Stimulated activated CD8-positive, alpha-beta memory T cell treated with anti-CD3 and anti-CD28 coated beads, Interleukin-15, amount 100 ng/mL, for 4 hours (primary cell): ENCODE results near the gene CDKN2AIP.
A peak's percentile ranks its signal among the peaks of the same experiment; 100 is the strongest.

Experiments
- DNase-seq, 2 donors: peaks; one replicate each; pipeline ENCODE4 v3.0.0-alpha.2; 2020; ENCODE audit warnings: low read depth in 2 of 2

CDKN2AIP gene

DNA sequence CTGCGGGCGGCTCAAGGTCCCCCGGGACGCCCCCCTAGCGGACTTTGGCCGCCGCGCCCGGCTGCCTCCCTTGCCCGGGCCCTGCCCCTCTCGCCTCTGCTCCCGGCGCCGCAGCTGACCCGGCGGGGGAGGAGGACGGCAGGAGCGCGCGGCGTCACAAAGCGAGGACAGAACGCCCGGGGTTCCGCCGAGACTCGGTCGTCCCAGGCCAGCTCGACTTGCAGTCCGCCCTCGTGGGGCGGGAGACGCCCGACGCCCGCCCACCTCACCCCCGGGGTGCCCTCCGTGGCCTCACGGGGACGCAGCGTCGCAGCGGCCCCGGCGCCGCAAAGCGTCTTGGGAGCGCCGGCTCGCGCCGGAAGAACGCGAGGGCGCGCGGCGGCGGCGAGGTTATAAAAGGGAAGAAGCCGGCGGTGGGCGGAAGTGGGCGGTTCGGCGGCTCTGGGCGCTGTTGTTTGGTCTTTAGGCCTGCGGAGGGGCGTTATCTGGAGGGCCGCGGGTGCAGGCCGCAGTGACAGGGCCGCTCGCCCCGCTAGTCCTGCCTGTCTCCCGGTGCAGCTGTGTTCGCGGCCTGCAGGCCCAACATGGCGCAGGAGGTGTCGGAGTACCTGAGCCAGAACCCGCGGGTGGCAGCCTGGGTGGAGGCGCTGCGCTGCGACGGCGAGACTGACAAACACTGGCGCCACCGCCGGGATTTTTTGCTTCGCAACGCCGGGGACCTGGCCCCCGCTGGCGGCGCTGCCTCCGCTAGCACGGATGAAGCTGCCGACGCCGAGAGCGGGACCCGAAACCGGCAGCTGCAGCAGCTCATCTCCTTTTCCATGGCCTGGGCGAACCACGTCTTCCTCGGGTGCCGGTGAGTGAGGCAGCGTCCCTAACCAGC is at the start of gene CDKN2AIP:
Gene CDKN2AIP (plus strand): TSS at position 423 of the 883 bp plus-strand sequence. CDS start 162 bp downstream, at position 585.
- DNase-seq, result peak; percentile 84 to 85

GRCh38 chr4:183395395-183395794 is 49.0 kb upstream of the CDKN2AIP start:
- DNase-seq, result no peak

GRCh38 chr4:183396227-183396637 is 48.2 kb upstream of the CDKN2AIP start:
- DNase-seq, result no peak

DNA sequence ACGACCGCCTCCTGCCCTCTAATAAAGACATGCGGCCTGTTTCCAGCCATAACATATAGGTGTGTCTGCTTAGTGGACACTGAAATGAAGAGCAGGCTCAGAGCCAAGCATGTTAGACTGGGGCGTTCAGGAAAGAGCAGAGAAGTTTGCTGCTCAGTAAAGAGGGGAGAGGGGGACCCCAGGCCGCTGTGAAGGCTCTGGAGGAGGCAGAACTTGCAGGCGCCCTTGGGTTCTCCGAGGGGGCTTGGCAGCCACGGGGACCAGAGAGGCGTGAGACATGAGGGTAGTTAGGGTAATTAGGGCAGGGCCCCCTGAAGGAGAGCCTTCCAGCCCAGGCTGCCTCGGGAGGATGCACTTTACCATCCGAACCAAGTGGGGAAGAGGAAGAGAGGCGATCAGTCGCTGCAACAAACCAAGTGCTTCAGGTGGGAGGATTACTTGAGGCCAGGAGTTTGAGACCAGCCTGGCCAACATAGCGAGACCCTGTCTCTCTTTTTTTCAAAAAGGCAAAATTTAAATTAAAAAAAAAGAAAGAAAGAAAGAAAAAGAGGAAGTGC is 46.6 kb upstream of the CDKN2AIP start:
- no peak for DNase-seq

GRCh38 chr4:183398298-183399125 is 45.9 kb upstream of the CDKN2AIP start:
- peak; percentile 30 to 41 for DNase-seq

GRCh38 chr4:183399126-183399522 is 45.3 kb upstream of the CDKN2AIP start:
- DNase-seq, result no peak

DNA sequence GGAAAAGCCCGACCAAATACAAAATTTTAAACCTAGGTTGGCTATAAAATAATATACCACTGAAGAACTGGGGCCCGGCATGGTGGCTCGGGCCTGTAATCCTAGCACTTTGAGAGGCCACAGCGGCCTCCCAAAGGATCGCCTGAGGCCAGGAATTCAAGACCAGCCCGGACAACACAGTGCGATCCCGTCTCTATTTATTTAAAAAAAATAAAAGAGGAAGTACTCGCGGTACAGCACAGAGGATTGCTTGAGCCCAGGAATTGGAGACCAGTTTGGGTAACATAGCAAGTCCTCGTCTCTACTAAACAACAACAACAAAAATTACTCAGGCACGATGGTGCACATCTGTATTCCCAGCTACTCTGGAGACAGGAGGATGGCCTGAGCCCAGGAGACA is 44.8 kb upstream of the CDKN2AIP start:
- no peak for DNase-seq

DNA sequence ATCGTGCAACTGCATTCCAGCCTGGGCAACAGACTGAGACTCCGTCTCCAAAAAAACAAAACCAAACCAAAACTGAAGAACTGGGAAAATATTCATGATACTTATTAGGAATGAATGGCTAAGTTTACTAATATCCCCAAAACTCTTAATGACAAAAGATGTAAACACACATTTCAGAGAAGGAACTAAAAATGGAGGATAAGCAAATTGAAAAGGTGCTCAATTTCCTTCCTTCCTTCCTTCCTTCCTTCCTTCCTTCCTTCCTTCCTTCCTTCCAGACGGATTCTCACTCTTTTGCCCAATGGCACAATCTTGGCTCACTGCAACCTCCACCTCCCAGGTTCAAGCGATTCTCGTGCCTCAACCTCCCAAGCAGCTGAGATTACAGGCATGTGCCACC is 44.4 kb upstream of the CDKN2AIP start:
- DNase-seq, result no peak

- DNase-seq, result no peak
Measured at GRCh38 chr4:183401473-183401872, 43.0 kb upstream of the CDKN2AIP start.

- no peak for DNase-seq
Measured at GRCh38 chr4:183402771-183403170, 41.7 kb upstream of the CDKN2AIP start.

GRCh38 chr4:183403486-183403885 is 41.0 kb upstream of the CDKN2AIP start:
- no peak for DNase-seq

DNA sequence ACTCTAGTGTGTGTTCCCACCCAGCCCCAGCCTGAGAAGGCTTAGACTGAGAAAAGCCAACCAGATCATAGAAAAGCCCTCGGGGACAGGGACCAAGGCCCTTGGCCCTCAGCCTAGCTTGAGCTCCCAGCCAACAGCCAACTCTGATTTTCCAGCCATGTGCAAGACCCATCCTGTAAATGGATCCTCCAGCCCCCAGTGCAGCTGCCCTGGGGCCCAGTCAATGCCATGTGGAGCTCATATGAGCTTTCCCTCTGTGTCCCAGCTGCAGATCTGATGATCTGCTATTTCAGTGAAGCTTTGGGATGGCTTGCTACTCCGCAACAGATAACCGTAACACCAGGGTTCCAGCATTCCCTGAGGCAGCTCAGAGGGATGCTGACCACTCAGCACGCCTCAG is 40.5 kb upstream of the CDKN2AIP start:
- no peak for DNase-seq

DNA sequence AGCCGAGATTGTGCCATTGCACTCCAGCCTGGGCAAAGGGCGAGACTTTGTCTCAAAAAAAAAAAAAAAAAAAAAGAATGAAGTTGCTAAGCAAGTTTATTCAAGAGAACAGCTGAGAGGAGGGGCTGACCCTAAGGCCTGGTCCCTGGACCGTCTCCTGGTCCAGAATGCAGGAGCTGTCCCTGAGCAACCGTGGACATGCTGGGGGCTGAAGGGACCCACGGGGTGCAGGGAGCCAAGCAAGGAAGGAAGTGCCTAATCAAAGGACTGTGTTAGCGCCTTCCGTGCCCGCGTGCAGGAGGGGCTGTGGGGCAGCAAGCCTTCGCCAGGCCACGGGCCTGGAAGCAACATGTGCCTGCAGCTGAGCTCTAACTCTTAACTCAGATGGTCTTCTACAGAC is 39.1 kb upstream of the CDKN2AIP start:
- no peak for DNase-seq

DNA sequence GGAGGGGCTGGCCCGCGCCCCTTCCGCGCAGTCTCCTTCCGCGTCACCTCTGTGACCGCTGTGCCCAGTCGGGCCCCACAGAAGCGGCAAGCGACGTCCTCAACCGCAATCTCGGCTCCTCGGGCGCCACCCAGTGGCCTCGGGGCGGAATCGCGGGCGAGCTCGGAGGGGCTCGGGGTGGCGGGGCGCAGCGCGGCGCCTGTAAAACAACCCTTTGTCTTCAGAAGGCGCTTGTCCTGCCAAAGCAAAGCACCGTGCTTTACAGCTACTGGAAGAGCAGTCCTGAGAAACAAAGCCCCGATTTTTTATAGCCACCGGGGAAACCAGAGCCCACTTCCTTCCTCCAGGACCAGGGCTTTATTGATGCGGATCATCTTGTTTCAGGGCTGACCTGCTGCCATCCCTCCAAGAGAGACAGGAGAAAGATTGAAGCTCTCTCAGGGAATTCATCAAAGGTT is 37.3 kb upstream of the CDKN2AIP start:
- DNase-seq, result peak; percentile 74 to 77

DNA sequence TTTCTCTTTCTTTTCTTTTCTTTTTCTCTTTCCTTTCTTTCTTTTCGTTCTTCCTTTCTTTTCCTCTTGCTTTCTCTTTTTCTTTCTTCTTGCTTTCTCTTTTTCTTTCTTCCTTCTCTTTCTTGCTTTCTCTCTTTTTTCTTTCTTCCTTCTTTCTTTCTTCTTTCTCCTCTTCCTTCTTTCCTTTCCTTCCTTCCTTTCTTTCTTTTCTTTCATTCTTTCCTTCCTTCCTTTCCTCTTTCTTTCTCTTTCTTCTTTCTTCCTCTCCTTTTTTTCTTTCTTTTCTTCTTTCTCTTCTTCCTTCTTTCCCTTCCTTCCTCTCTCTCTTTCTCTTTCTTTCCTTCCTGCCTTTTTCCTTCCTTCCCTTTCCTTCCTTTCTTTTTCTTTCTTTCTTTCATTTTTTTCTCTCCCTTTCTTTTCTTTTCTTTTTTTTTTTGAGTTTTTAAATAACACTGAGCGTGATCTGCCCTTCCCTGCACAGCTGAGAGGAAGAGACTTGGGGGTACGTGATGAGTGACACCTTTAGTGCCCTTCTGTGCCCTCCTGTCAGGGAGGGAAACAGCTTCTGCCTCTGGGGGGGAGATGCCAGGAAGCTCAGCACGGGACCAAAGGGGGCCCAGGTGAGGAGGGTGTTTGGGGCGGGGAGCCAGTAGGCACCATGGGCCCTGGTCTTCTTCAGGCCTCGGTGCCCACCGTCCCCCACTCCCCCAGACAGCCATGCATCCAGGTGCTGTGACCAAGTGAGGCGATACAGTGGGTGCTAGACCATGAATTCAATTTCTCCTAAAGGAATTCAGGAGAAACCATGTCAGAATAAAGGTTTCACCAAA is 36.6 kb upstream of the CDKN2AIP start:
- DNase-seq, result no peak

DNA sequence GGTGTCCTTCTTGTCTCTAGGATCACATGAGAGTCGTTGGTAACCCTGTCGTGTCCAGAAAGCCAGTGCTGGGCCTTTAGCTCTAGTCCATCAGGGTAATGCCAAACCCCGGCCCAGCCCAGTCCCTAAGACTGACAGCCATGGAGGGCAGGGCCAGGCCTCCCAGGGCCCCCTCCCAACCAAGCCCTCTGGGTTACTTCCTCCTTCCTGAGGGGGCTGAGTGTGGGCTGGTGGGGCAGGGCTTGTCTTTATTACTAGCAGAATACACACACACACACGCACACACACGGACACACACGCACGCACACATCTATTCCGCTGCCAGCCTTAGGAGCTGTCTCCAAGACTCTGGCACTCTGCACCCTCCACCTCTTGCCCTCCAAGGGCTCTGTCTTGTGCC is 35.6 kb upstream of the CDKN2AIP start:
- no peak for DNase-seq

GRCh38 chr4:183409483-183409882 is 35.0 kb upstream of the CDKN2AIP start:
- no peak for DNase-seq

DNA sequence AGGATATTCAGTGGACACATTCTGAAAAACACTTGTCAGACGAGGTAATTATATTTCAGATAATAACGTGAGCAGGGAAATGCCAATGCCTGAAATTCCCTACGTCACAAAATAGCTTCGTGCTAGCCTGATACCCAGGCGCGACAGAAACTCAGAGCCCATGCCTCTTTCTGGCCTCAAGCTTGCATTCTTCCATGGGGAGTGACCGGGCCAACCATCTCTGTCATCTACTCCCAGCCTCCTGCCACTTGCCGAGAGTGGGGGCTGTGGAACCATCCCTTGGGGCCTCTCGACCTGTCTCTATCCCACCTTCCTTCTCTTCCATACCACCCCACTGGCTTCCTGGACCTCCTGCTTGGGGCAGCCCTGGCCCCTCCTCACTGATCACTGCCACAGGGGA is 34.5 kb upstream of the CDKN2AIP start:
- DNase-seq, result no peak

DNA sequence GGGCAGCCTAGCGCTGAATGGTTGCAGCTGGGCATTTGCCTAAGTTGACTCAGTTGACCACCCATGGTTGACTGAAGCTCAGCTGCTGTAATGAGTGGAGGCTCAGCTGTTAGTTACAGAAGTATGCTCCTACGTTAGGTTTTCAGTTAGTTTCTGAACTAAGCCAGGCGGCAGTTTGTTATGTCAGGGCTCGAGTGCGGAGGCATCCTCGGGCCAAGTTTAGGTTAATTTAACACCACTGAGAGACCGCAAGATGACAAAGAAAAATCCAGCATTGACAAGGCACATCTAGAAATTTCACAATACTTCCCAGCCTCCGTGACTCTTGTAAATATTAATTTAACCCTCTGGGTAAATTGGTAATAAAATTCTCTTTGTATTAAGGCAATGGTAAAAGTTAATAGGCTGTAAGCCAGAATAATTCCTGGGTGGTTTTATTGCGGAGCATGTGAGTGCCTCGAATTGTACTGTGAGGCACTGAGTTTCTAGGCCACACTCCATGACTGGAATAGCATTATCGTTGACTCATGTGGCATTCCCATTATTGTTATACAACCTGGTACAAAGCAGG is 33.1 kb upstream of the CDKN2AIP start:
- DNase-seq, result no peak

GRCh38 chr4:183412821-183413220 is 31.6 kb upstream of the CDKN2AIP start:
- DNase-seq, result no peak
